Dendritic cell treated with granulocyte-macrophage colony-stimulating factor and Interleukin-4, amounts not matched to agents 40 ng/mL and 50 ng/mL, for 4 days (primary cell): ENCODE results near the gene NPY.

Experiments
- H3K27ac Mint-ChIP-seq: one replicate; pipeline ENCODE4 v1.8.0; 2022; ENCODE audit warnings: mild to moderate bottlenecking, mixed read lengths
- H3K27me3 Mint-ChIP-seq: one replicate; pipeline ENCODE4 v1.8.0; 2022; ENCODE audit warnings: mild to moderate bottlenecking, mixed read lengths
- H3K36me3 Mint-ChIP-seq: one replicate; pipeline ENCODE4 v1.8.0; 2022; ENCODE audit warnings: low read depth, mixed read lengths
- H3K4me1 Mint-ChIP-seq: one replicate; pipeline ENCODE4 v1.8.0; 2022; ENCODE audit warnings: low read depth, mixed read lengths
- H3K4me3 Mint-ChIP-seq: one replicate; pipeline ENCODE4 v1.8.0; 2022; ENCODE audit warnings: mild to moderate bottlenecking, moderate library complexity, mixed read lengths
- H3K9me3 Mint-ChIP-seq: one replicate; pipeline ENCODE4 v1.8.0; 2022; ENCODE audit warnings: mixed read lengths
- intact Hi-C: fragments of 100-400 bp; cut with micrococcal nuclease; formaldehyde crosslinking; loops from one replicate; pipeline ENCODE4 v1.15.0; 2022

The NPY gene

GRCh38 chr7:24291271-24291670, 7.3 kb downstream of the NPY start:
- H3K27me3 Mint-ChIP-seq: peaks cover 15% of the 10 kb centered on the region
- no peak overlapping the region for H3K4me3 Mint-ChIP-seq
- no peak overlapping the region for H3K27ac Mint-ChIP-seq
- H3K9me3 Mint-ChIP-seq: no peaks in the 10 kb centered on the region
- H3K4me1 Mint-ChIP-seq: peaks cover 5% of the 10 kb centered on the region
- intact Hi-C loops: no loop called here
- H3K36me3 Mint-ChIP-seq: no peaks in the 10 kb centered on the region

- H3K27me3 Mint-ChIP-seq: no peaks in the 10 kb centered on the region
- no peaks in the 10 kb centered on the region for H3K4me1 Mint-ChIP-seq
- intact Hi-C loops: no loop called here
- no peak overlapping the region for H3K4me3 Mint-ChIP-seq
- H3K27ac Mint-ChIP-seq: no peak overlapping the region
- H3K9me3 Mint-ChIP-seq: no peaks in the 10 kb centered on the region
- no peaks in the 10 kb centered on the region for H3K36me3 Mint-ChIP-seq
These were observed 13.4 kb downstream of the NPY start for GRCh38 chr7:24297362-24297761.

- Mint-ChIP-seq H3K36me3 (no peaks in the 10 kb centered on the region), H3K9me3 (no peaks in the 10 kb centered on the region), H3K4me3 (no peak overlapping the region), H3K4me1 (no peaks in the 10 kb centered on the region), H3K27ac (no peak overlapping the region), H3K27me3 (no peaks in the 10 kb centered on the region)
- intact Hi-C loops: no loop called here
These were observed 14.7 kb downstream of the NPY start for GRCh38 chr7:24298696-24299095.

GRCh38 chr7:24299192-24299591, 15.2 kb downstream of the NPY start:
- intact Hi-C loops: no loop called here
- H3K27ac Mint-ChIP-seq: no peak overlapping the region
- no peaks in the 10 kb centered on the region for H3K36me3 Mint-ChIP-seq

GRCh38 chr7:24301703-24302102, 17.7 kb downstream of the NPY start:
- intact Hi-C loops: no loop called here
- H3K4me1 Mint-ChIP-seq: no peaks in the 10 kb centered on the region
- no peak overlapping the region for H3K27ac Mint-ChIP-seq
- no peaks in the 10 kb centered on the region for H3K27me3 Mint-ChIP-seq
- no peak overlapping the region for H3K4me3 Mint-ChIP-seq
- H3K9me3 Mint-ChIP-seq: no peaks in the 10 kb centered on the region
- H3K36me3 Mint-ChIP-seq: no peaks in the 10 kb centered on the region

More at GRCh38 chr7:24299192-24299591, 15.2 kb downstream of the NPY start:
- H3K4me1 Mint-ChIP-seq: no peaks in the 10 kb centered on the region
- H3K4me3 Mint-ChIP-seq: no peak overlapping the region
- no peaks in the 10 kb centered on the region for H3K9me3 Mint-ChIP-seq
- no peaks in the 10 kb centered on the region for H3K27me3 Mint-ChIP-seq

GRCh38 chr7:24304494-24305095, 20.6 kb downstream of the NPY start:
- H3K27ac Mint-ChIP-seq: no peak overlapping the region
- intact Hi-C loops: no loop called here
- no peaks in the 10 kb centered on the region for H3K9me3 Mint-ChIP-seq
- no peak overlapping the region for H3K4me3 Mint-ChIP-seq
- H3K4me1 Mint-ChIP-seq: no peaks in the 10 kb centered on the region
- no peaks in the 10 kb centered on the region for H3K36me3 Mint-ChIP-seq
- H3K27me3 Mint-ChIP-seq: no peaks in the 10 kb centered on the region

GRCh38 chr7:24307326-24307725, 23.3 kb downstream of the NPY start:
- no peaks in the 10 kb centered on the region for H3K4me1 Mint-ChIP-seq
- H3K9me3 Mint-ChIP-seq: no peaks in the 10 kb centered on the region
- H3K36me3 Mint-ChIP-seq: no peaks in the 10 kb centered on the region
- no peak overlapping the region for H3K27ac Mint-ChIP-seq
- intact Hi-C loops: no loop called here
- no peaks in the 10 kb centered on the region for H3K27me3 Mint-ChIP-seq
- H3K4me3 Mint-ChIP-seq: no peak overlapping the region

GRCh38 chr7:24312588-24312987, 28.6 kb downstream of the NPY start:
- H3K27ac Mint-ChIP-seq: no peak overlapping the region
- H3K4me1 Mint-ChIP-seq: no peaks in the 10 kb centered on the region

GRCh38 chr7:24313777-24314176, 29.8 kb downstream of the NPY start:
- H3K36me3 Mint-ChIP-seq: no peaks in the 10 kb centered on the region
- intact Hi-C loops: no loop called here
- no peak overlapping the region for H3K4me3 Mint-ChIP-seq
- no peak overlapping the region for H3K27ac Mint-ChIP-seq
- no peaks in the 10 kb centered on the region for H3K27me3 Mint-ChIP-seq
- H3K4me1 Mint-ChIP-seq: no peaks in the 10 kb centered on the region
- no peaks in the 10 kb centered on the region for H3K9me3 Mint-ChIP-seq

More at GRCh38 chr7:24312588-24312987, 28.6 kb downstream of the NPY start:
- intact Hi-C loops: no loop called here
- no peaks in the 10 kb centered on the region for H3K36me3 Mint-ChIP-seq
- no peaks in the 10 kb centered on the region for H3K9me3 Mint-ChIP-seq
- no peak overlapping the region for H3K4me3 Mint-ChIP-seq
- no peaks in the 10 kb centered on the region for H3K27me3 Mint-ChIP-seq

- Mint-ChIP-seq H3K27me3 (no peaks in the 10 kb centered on the region), H3K36me3 (no peaks in the 10 kb centered on the region), H3K9me3 (no peaks in the 10 kb centered on the region), H3K27ac (no peak overlapping the region), H3K4me3 (no peak overlapping the region), H3K4me1 (no peaks in the 10 kb centered on the region)
- intact Hi-C loops: no loop called here
These were observed 32.4 kb downstream of the NPY start for GRCh38 chr7:24316340-24316739.

- Mint-ChIP-seq H3K4me1 (no peaks in the 10 kb centered on the region), H3K9me3 (no peaks in the 10 kb centered on the region), H3K36me3 (no peaks in the 10 kb centered on the region), H3K27me3 (peaks cover 2% of the 10 kb centered on the region), H3K27ac (no peak overlapping the region), H3K4me3 (no peak overlapping the region)
- intact Hi-C loops: no loop called here
These were observed 34.3 kb downstream of the NPY start for GRCh38 chr7:24318326-24318725.

- intact Hi-C loops: no loop called here
- no peak overlapping the region for H3K27ac Mint-ChIP-seq
- no peaks in the 10 kb centered on the region for H3K36me3 Mint-ChIP-seq
- peaks cover 5% of the 10 kb centered on the region for H3K27me3 Mint-ChIP-seq
- no peaks in the 10 kb centered on the region for H3K9me3 Mint-ChIP-seq
- no peak overlapping the region for H3K4me3 Mint-ChIP-seq
- H3K4me1 Mint-ChIP-seq: no peaks in the 10 kb centered on the region
These were observed 35.2 kb downstream of the NPY start for GRCh38 chr7:24319209-24319608.

GRCh38 chr7:24323961-24324480, 40.0 kb downstream of the NPY start:
- intact Hi-C loops: no loop called here
- Mint-ChIP-seq H3K4me3 (no peak overlapping the region), H3K27me3 (peaks cover 5% of the 10 kb centered on the region), H3K27ac (no peak overlapping the region), H3K36me3 (no peaks in the 10 kb centered on the region), H3K9me3 (no peaks in the 10 kb centered on the region), H3K4me1 (no peaks in the 10 kb centered on the region)

GRCh38 chr7:24325708-24326107, 41.7 kb downstream of the NPY start:
- Mint-ChIP-seq H3K9me3 (no peaks in the 10 kb centered on the region), H3K4me3 (no peak overlapping the region), H3K4me1 (no peaks in the 10 kb centered on the region), H3K27me3 (peaks cover 5% of the 10 kb centered on the region), H3K27ac (no peak overlapping the region), H3K36me3 (no peaks in the 10 kb centered on the region)
- intact Hi-C loops: no loop called here

GRCh38 chr7:24328050-24328449, 44.1 kb downstream of the NPY start:
- Mint-ChIP-seq H3K36me3 (no peaks in the 10 kb centered on the region), H3K27me3 (peaks cover 3% of the 10 kb centered on the region), H3K27ac (no peak overlapping the region), H3K9me3 (peaks cover 10% of the 10 kb centered on the region), H3K4me3 (no peak overlapping the region), H3K4me1 (no peaks in the 10 kb centered on the region)
- intact Hi-C loops: no loop called here
